Inflammatory macrophage treated with lipopolysaccharide for 4 hours (primary cell): Measurements from ENCODE around the gene ZNF253.
A peak's percentile ranks its signal among the peaks of the same experiment; 100 is the strongest.
"Not testable (repeated sequence)": the region's sequence is repeated elsewhere in the genome, so short reads cannot be mapped to it uniquely, and the experiment has no call there.

ENCODE experiments used
- DNase-seq: peaks from one replicate; pipeline ENCODE4 v3.0.0-alpha.2; 2020

The ZNF253 gene

GRCh38 chr19:19900139-19900728 lies 34.6 kb downstream of the ZNF253 start:
- no peak for DNase-seq

GRCh38 chr19:19900729-19901444 lies 35.2 kb downstream of the ZNF253 start, which contains the start of gene ZNF93:
TSS of gene ZNF93 (plus strand) at chr19:19900946. CDS start at chr19:19901089, 143 bp downstream.
- peak; percentile 93 for DNase-seq

DNA sequence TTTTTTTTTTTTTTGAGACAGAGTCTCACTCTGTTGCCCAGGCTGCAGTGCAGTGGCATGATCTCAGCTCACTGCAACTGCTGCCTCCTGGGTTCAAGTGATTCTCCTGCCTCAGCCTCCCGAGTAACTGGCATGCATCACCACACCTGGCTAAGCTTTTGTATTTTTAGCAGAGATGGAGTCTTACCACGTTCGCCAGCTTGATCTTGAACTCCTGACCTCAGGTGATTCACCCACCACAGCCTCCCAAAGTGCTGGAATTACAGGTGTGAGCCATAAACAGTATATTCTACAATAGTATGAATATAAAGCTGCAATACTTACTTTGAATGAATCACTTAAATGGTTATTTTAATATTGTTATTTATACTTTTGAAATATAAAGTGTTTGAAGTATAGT lies 41.9 kb downstream of the ZNF253 start:
- not testable (repeated sequence) for DNase-seq

DNA sequence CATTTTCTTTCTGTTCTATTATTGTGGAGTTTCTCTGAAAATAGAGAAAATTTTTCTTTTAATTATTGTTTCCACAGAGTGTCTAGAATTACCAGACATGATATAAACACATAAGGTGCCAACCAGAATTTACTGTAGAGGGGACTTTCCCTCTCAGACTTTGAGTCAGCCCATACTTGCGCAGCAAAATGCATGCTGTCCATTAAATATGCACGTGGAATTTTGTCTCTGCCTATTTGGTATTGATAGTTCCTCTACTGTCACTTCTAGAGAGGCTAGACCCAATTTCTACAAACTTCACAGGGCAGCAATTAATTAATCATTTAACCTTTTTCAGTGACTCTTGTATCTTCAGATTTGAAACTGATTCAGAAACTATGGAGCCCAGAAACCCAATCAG lies 44.0 kb downstream of the ZNF253 start:
- DNase-seq = no peak

DNA sequence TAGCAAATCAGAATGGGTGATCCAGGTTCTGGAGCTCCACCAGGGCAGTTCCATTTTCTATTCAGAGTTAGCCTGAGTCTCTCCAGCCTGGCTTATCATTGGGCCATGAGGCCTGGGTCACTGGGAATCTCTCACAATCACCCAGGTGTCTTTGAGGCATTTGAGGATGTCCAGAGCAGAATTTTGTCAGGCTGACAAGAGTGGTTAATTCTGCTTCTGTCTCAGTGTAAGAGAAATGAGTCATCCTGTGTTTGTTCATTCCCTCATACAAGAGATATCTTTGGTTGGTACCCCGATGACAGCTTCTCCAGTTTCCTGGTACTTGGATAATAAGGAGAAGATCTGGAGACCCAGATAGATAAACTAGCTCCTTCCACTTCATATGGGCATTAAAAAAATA lies 45.5 kb downstream of the ZNF253 start:
- DNase-seq = no peak

GRCh38 chr19:19914596-19914995 lies 48.9 kb downstream of the ZNF253 start:
- no peak for DNase-seq

- not testable (repeated sequence) for DNase-seq
Observed at GRCh38 chr19:19930417-19930816, 64.7 kb downstream of the ZNF253 start.

- DNase-seq = not testable (repeated sequence)
Observed at GRCh38 chr19:19933432-19934314, 68.0 kb downstream of the ZNF253 start.

- DNase-seq = no peak
Observed at GRCh38 chr19:19937403-19937802, 71.7 kb downstream of the ZNF253 start.

DNA sequence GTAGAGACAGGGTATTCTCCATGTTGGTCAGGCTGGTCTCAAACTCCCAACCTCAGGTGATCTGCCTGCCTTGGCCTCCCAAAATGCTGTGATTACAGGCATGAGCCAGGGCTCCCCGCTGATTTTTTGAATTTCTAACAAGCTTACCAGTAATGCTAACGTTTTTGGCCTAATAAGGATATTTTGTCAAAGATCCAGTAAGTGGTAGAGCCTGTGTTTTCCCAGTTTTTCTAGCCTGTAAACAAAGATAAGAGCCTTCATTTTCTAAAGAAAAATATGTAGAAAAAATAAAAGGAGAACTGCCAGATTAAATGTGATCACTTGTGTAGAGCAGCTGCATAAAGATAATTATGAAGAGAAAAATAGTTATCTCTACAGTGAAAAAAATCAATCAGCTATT lies 72.8 kb downstream of the ZNF253 start:
- no peak for DNase-seq

DNA sequence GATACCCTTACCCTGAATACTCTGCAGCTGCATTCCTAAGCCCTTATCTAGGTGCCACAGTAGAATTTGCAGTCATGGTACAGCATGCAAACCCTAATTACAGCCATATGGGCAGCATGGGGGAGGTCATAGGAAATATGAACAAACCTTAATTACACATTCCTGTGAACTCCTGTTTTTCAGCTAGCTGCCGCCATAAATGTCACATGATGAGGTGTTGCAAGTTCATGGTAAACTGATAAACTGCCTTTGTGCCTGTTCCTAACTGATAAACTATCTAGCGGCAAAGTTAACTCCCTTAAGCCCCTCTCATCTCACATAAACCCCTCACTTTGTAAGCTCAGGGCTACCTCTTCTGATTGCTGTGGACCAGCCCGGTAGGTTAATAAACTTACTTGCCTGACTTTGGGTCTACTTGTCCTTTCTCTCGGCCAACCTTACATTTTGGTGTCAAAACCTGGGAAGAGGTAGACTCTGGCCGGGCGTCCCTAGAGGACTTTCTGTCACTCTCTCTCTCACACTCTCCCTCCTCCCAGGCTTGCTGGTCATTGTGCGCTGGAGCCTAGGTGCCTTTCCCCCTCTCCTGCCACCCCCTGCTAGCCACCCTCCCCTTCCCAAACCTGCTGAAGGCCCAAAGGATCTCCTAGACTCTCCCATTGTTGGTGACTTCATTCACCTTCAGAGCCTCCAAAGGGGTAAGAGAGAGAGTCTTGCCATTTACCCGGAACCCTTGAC lies 78.3 kb downstream of the ZNF253 start:
- DNase-seq = no peak
